GM19438 (cell line): ENCODE measurements around the gene TEX10.

Experiments used
- ATAC-seq: cut with Tn5 transposase; IDR thresholded peaks from one replicate; pipeline ENCODE4 v1.9.1; 2021; ENCODE audit warnings: low read depth; ENCODE audit not compliant: unreplicated experiment

Gene TEX10

DNA sequence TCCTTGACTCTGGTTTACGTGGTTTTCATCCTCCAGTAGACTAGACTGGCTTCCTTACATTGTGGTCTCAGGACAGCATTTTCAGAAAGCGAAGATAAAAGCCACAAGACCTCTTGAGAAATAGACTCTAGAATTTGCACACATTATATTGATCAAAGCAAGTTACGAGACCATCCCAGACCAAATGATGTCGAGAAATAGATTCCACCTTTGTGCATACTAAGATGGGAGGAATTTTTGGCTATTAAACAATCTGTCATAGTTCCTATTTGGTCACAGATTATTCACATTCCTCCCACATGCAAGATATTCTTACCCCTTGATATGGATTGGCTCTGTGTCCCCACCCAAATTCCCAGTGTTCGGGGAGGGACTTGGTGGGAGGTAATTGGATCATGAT, 65.6 kb downstream of the TEX10 start:
- no peak for ATAC-seq

DNA sequence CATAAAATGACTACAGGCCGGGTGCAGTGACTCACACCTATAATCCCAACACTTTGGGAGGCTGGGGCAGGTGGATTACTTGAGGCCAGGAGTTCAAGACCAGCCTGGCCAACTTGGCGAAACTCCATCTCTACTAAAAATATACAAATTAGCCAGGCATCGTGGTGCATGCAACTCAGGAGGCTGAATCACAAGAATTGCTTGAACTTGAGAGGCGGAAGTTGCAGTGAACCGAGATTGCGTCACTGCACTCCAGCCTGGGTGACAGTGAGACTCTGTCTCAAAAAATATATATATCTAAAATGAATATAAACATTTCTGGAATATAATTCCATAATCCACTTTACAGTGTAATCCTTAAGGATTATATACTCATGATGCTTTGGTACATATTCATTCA, 66.5 kb downstream of the TEX10 start:
- no peak for ATAC-seq

DNA sequence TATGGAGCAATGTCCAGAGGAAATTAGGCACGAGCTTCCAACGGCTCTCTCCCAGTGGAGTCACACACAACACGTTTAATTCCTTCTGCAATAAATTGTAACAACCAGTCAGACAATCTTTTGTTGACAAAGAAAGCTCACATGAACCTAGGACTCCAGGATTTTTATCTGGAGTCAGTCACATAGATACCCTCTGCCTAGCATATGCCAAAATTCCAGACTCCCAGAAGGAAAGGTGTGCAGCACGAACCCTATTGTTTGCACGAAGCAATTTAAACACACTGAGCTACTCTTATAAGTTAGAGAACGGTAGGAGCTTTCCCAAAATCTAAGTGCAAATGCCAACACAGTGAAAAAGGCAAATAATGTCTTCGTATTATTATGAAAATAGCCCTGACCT, 67.1 kb downstream of the TEX10 start:
- no peak for ATAC-seq

DNA sequence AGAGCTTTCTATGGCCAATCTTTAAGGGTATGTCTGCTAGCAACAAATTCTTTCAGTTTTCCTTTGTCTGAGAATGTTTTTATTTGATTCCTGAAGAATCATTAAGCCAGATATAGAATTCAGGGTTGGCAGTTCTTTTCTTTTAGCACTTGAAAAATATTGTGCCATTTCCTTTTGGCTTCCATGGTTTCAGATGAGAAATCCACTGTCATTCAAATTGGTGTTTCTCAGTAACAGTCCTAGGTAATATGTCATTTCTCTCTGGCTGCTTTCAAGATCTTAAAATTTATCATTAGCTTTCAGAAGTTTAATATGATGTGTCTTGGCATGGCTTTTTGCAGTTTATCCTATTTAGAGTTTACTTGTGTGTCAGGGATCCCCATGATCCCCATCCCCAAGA, 67.7 kb downstream of the TEX10 start:
- no peak for ATAC-seq

DNA sequence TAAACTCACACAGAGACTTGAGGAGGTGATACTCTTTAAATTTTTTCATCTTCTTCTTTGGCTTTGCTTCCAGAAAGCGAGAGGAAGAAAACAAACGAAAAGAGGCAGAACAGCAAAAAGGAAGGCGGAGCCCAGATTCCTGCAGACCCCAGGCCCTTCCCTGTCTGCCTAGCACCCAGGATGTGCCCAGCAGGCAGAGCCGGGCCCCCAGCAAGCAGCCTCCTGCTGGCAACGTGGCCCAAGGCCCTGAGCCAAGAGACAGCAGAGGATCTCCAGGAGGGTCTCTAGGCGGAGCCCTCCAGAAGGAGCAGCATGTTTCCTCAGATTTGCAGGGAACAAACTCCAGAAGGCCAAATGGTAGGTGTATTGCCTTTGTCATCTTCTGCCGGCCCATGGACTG, 68.5 kb downstream of the TEX10 start:
- ATAC-seq, result no peak

DNA sequence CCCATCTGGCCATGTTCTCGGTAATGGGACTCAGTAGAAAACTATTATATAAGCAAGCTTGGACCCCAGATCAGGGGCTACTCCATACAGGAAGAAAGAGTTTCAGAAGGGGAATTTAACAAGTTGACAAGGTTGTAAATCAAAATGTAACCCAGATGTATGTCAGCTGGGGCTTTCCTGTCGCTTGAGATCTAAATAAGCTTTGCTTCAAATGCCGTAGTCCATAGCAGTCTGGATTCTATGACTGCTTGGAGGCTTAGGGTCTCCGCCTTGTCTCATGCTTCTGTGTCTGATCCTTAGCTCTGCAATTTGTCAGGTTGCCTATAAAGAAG, 70.4 kb downstream of the TEX10 start:
- ATAC-seq, result no peak

DNA sequence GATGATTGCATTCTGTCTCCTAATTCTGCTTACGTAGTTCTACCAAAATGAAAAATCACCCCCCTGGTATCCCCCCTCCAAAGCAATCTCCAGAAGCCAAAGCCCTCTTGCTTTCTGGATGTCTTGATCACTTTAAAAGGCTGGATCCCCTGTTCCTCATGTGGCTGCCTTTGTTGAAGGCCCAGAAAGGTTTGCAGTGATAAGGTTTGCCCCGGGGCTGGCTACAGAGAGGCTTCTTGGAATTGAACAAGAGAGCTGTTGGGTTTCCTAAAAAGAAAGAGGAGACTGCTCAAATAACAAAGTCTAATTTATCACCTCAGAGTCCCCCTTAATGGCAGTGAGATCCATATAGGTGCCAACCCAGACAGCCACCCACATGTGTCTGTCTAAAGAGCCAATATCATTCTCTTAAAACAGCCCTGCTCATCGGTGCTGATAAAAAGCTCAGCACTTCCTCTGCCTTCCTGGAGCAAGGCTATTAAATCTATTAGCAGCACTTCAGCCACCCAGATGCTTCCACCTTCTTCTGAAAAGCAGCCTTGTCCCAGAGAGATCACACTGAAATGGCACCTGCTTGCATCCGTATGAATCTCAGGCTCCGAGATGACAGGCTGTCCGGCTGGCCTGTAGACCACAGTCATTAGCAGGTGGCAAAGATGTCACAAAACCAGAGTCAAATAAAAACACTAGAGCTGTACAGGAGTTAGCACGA, 70.9 kb downstream of the TEX10 start:
- no peak for ATAC-seq

DNA sequence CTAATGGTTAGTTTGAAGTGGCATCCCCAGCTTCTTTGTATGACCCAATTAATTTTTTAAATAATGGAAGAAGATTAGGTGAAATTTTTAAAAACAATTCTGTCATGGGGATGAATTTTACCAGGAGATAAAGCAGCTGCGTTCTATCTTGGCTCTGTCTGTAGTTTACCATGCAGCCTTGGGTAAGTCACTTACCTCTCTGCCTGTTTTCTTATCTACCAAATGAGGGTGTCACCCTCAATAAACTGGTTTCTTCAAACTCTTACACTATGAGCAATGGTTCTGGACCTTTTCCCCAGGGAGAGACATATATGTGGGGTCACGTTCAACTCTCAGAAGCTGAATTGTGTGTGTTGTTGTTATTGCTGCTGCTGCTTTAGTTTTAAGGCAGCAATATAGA, 71.7 kb downstream of the TEX10 start:
- no peak for ATAC-seq

DNA sequence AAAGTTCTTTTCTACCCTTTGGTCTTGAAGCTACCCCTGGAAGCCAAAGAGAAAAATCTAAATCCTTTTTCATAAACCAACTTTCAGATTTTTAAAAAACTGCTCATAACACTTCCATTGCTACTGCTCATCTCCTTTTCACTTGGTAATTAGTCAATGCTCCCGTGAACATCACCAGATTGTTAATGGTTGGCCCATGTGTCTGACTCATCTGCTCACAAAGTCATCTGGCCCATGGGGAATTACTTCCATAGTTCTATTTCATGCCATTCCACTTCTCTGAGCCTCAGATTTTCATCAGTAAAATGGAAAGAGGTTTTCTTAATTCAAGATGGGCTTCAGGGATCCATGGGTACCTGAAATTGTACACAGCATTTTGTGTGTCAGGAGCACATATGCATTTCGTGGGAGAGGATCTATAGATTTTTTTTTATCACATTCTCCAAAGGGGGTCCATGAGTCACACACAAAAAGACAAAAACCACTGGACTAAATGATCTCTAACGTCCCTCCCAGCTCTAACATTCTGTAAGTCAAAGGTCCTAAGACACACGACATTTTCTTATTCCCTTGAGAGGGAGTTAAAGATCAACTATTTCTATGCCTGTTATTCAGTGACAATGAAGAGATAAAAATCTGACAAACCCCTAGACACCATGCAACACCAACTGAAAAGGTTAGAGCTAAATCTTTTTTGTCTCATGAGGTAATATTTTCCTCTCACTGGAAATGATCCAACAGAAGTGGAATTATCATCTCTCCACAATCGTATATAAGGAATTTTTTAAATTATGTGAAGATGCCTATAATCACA, 75.4 kb downstream of the TEX10 start:
- ATAC-seq, result no peak

DNA sequence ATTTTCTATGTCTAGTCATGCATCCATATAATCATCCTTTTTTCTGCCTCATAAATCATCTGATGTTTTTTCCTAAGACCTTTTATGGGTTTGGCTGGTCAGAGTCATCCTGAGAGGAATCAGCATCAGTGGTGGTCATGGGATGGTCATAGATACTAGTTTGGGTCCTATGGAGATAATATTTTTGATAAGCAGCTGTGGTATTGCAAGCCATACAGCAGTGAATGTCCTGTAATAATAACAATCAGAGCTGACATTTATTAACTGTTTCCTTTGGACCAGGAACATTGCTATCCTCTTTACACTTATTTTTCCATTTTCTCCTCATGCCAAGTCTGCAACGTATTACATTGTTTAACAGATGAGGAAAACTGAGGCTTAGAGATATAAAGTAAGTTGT, 83.1 kb downstream of the TEX10 start:
- ATAC-seq, result no peak

DNA sequence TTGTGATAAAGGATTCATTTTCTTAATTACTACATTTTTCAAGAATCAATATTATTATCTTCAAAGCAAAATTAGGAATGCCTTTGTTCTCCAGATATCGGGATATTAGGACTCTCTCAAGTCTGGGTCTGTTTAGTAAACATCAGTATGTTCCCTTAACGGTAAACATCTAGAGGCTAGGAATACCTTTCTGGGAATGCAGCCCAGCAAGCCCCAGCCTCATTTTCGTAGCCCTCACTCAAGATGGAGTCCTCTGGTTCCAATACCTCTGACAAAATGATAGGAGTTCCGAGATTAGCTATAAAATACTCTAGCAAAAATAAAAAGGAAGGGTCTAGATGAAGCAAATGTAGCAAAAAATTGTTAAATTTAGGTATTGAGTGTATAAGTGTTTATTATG, 84.5 kb downstream of the TEX10 start:
- ATAC-seq, result no peak

DNA sequence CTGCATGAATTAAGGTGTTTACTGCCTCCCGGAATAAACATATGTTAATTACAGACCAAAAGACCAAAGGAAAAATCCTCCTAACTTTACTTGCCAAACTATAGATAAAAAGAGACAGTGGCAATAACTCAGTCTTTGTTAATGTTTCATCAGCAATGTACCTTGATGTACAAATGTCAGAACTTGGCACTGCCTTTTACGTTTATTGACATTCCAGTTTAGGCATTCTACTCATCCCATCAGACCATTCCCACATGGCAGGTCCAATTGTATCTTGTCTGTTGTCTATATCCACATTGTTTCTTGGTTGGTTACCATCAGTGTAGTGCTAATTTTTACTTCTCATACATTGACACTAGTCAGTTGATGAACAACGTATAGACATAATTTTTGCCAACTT, 85.5 kb downstream of the TEX10 start:
- ATAC-seq, result no peak
